ENCODE results near the gene FOXJ3.

GRCh38 chr1:42133809-42134526, 201.1 kb downstream of the FOXJ3 start:
- no peak for TF ChIP-seq EZH2 (IDR thresholded peaks at IDR 0.05; ENCODE audit: borderline replicate concordance, insufficient read depth, low read depth, low read length, poor library complexity, severe bottlenecking)
- TF ChIP-seq CTCF (IDR thresholded peaks at IDR 0.05): no peak
